ENCODE results near the gene EFNB2. TPM values are rescaled to one million over a fixed set of nuclear protein-coding genes. Genes with fewer than 3 reads are reported as not detected.

The EFNB2 gene
- total and polyA plus RNA-seq, 4 donors: 15.7 to 43.8 (median 29.1) TPM

GRCh38 chr13:106506286-106506685, 29.2 kb downstream of the EFNB2 start:
- ATAC-seq (ENCODE audit: insufficient read depth, low FRiP score) (no peak), DNase-seq (no peak)
- Histone ChIP-seq H3K4me1 (ENCODE audit: control insufficient read depth in 5 of 5, insufficient read depth in 5 of 5, low read length in 5 of 5) (peaks cover 0 to 6% (median 0%) of the 10 kb centered on the region in 5 donors), H3K4me3 (no peak overlapping the region), H3K36me3 (ENCODE audit: control insufficient read depth in 4 of 4, insufficient read depth in 4 of 4, low read length in 4 of 4) (peaks cover 0 to 30% (median 6%) of the 10 kb centered on the region in 4 donors), H3K27me3 (ENCODE audit: control insufficient read depth in 3 of 3, insufficient read depth in 3 of 3, low read length in 2 of 3) (no peaks in the 10 kb centered on the region), H3K9me3 (ENCODE audit: control insufficient read depth in 4 of 4, insufficient read depth in 3 of 4, low read length in 3 of 4) (no peaks in the 10 kb centered on the region), H3K9ac (ENCODE audit: insufficient read depth in 1 of 2, low read length in 2 of 2) (no peak overlapping the region), H3K27ac (ENCODE audit: low read depth in 1 of 2, low read length in 1 of 2) (no peak overlapping the region)
- 68 to 76% methylated on average over 2 of the region's 2 CpGs for WGBS, 2 donors
- no peak for TF ChIP-seq CTCF (IDR thresholded peaks at IDR 0.05; ENCODE audit: control extremely low read depth, extremely low read depth)

GRCh38 chr13:106505732-106506131, 29.7 kb downstream of the EFNB2 start:
- Histone ChIP-seq H3K36me3 (ENCODE audit: control insufficient read depth in 4 of 4, insufficient read depth in 4 of 4, low read length in 4 of 4) (peaks cover 0 to 30% (median 6%) of the 10 kb centered on the region in 4 donors), H3K4me1 (ENCODE audit: control insufficient read depth in 5 of 5, insufficient read depth in 5 of 5, low read length in 5 of 5) (peaks cover 0 to 6% (median 0%) of the 10 kb centered on the region in 5 donors), H3K4me3 (no peak overlapping the region), H3K9ac (ENCODE audit: insufficient read depth in 1 of 2, low read length in 2 of 2) (no peak overlapping the region), H3K27ac (ENCODE audit: low read depth in 1 of 2, low read length in 1 of 2) (no peak overlapping the region), H3K9me3 (ENCODE audit: control insufficient read depth in 4 of 4, insufficient read depth in 3 of 4, low read length in 3 of 4) (no peaks in the 10 kb centered on the region), H3K27me3 (ENCODE audit: control insufficient read depth in 3 of 3, insufficient read depth in 3 of 3, low read length in 2 of 3) (no peaks in the 10 kb centered on the region)
- TF ChIP-seq CTCF (IDR thresholded peaks at IDR 0.05; ENCODE audit: control extremely low read depth, extremely low read depth): no peak
- ATAC-seq (ENCODE audit: insufficient read depth, low FRiP score): no peak
- no peak for DNase-seq
- 82 to 84% methylated on average over 4 of the region's 4 CpGs for WGBS, 2 donors

GRCh38 chr13:106505295-106505694, 30.2 kb downstream of the EFNB2 start:
- H3K9ac ChIP-seq (ENCODE audit: insufficient read depth in 1 of 2, low read length in 2 of 2): no peak overlapping the region
- peaks cover 0 to 26% (median 4%) of the 10 kb centered on the region in 4 donors for H3K36me3 ChIP-seq (ENCODE audit: control insufficient read depth in 4 of 4, insufficient read depth in 4 of 4, low read length in 4 of 4)
- H3K27me3 ChIP-seq (ENCODE audit: control insufficient read depth in 3 of 3, insufficient read depth in 3 of 3, low read length in 2 of 3): no peaks in the 10 kb centered on the region
- peaks cover 0 to 6% (median 0%) of the 10 kb centered on the region in 5 donors for H3K4me1 ChIP-seq (ENCODE audit: control insufficient read depth in 5 of 5, insufficient read depth in 5 of 5, low read length in 5 of 5)
- ATAC-seq (ENCODE audit: insufficient read depth, low FRiP score): no peak
- 66 to 76% methylated on average over 4 of the region's 4 CpGs for WGBS, 2 donors
- H3K9me3 ChIP-seq (ENCODE audit: control insufficient read depth in 4 of 4, insufficient read depth in 3 of 4, low read length in 3 of 4): no peaks in the 10 kb centered on the region
- no peak overlapping the region for H3K4me3 ChIP-seq
- no peak for TF ChIP-seq CTCF (IDR thresholded peaks at IDR 0.05; ENCODE audit: control extremely low read depth, extremely low read depth)
- no peak for DNase-seq
- H3K27ac ChIP-seq (ENCODE audit: low read depth in 1 of 2, low read length in 1 of 2): no peak overlapping the region

All from lung (tissue), 12 donors.